T47D (cell line): Measurements from ENCODE around the gene CD6.

Experiments
- DNase-seq, 2 experiments: peaks; one replicate each; pipeline versions ENCODE4 v3.0.0 to v3.0.0-alpha.2; 2011 to 2012; ENCODE audit warnings: low read depth in 1 of 2, low spot score in 1 of 2
- JUND ChIP-seq: IDR thresholded peaks from 2 replicates; pipeline ENCODE4 v1.6.1; 2012; ENCODE audit warnings: low read depth
- in situ Hi-C: cut with HindIII; loops from 2 replicates; pipeline ENCODE4 v1.10.0; 2016; ENCODE audit warnings: low sequenced_read_pairs, low pct_unique_long_range_greater_than_20kb

CD6 gene

GRCh38 chr11:60937811-60938210 lies 33.7 kb upstream of the CD6 start:
- no peak for DNase-seq
- no peak for TF ChIP-seq JUND
- in situ Hi-C loops, result no loop called here

GRCh38 chr11:60938500-60938899 lies 33.0 kb upstream of the CD6 start:
- in situ Hi-C loops, result no loop called here
- no peak for DNase-seq
- no peak for TF ChIP-seq JUND

- no peak for DNase-seq
- TF ChIP-seq JUND, result no peak
- in situ Hi-C loops, result no loop called here
Measured at GRCh38 chr11:60939301-60939700, 32.2 kb upstream of the CD6 start.

- DNase-seq, result no peak
- no peak for TF ChIP-seq JUND
- in situ Hi-C loops, result no loop called here
Measured at GRCh38 chr11:60939855-60940254, 31.6 kb upstream of the CD6 start.

GRCh38 chr11:60941371-60942119 lies 29.9 kb upstream of the CD6 start:
- DNase-seq, result peak; percentile 65 to 88
- in situ Hi-C loops, result no loop called here
- no peak for TF ChIP-seq JUND

GRCh38 chr11:60942219-60942618 lies 29.3 kb upstream of the CD6 start:
- peak; percentile 89 to 99 for DNase-seq

GRCh38 chr11:60942970-60943565 lies 28.4 kb upstream of the CD6 start:
- in situ Hi-C loops, result no loop called here
- peak; percentile 89 to 100 for DNase-seq
- no peak; the same call in 1 of the 2 replicates for TF ChIP-seq JUND

More at GRCh38 chr11:60942219-60942618, 29.3 kb upstream of the CD6 start:
- TF ChIP-seq JUND, result peak; percentile 82
- in situ Hi-C loops, result no loop called here

GRCh38 chr11:60944490-60945294 lies 26.8 kb upstream of the CD6 start:
- no peak for DNase-seq
- in situ Hi-C loops, result no loop called here
- no peak for TF ChIP-seq JUND

GRCh38 chr11:60945295-60945667 lies 26.2 kb upstream of the CD6 start:
- TF ChIP-seq JUND, result no peak
- no peak for DNase-seq
- in situ Hi-C loops, result no loop called here

- no peak for TF ChIP-seq JUND
- no peak for DNase-seq
- in situ Hi-C loops, result no loop called here
Measured at GRCh38 chr11:60946601-60947264, 24.7 kb upstream of the CD6 start.

GRCh38 chr11:60947700-60948099 lies 23.8 kb upstream of the CD6 start:
- DNase-seq, result no peak
- no peak for TF ChIP-seq JUND
- in situ Hi-C loops, result no loop called here

GRCh38 chr11:60948250-60948649 lies 23.2 kb upstream of the CD6 start:
- in situ Hi-C loops, result no loop called here
- no peak for DNase-seq
- TF ChIP-seq JUND, result no peak
